Activated CD8-positive, alpha-beta T cell treated with anti-CD3 and anti-CD28 coated beads for 36 hours (primary cell): ENCODE results near the gene EMC1. TPM values are rescaled to one million over a fixed set of nuclear protein-coding genes. Genes with fewer than 3 reads are reported as not detected.

Experiments
- ATAC-seq: fragments of 200-7000 bp; cut with Tn5 transposase; one replicate; pipeline ENCODE4 v1.10.0; 2021; ENCODE audit warnings: mild to moderate bottlenecking, moderate library complexity
- CTCF ChIA-PET: fragments of 350-600 bp; sonication (Branson Sonifier 250); formaldehyde crosslinking; loops from one replicate; lab custom pipeline; 2021; ENCODE audit warnings: antibody characterized with exemption; lab: Charles Lee
- POLR2A ChIA-PET: fragments of 350-600 bp; sonication (Branson Sonifier 250); formaldehyde crosslinking; loops from one replicate; lab custom pipeline; 2021; ENCODE audit warnings: antibody characterized with exemption; lab: Charles Lee
- DNase-seq: peaks from one replicate; pipeline ENCODE4 v3.0.0-alpha.2; 2020
- H3K27ac Mint-ChIP-seq: one replicate; pipeline ENCODE4 v1.8.0; 2021; ENCODE audit warnings: mild to moderate bottlenecking, mixed read lengths
- H3K27me3 Mint-ChIP-seq: one replicate; pipeline ENCODE4 v1.8.0; 2021; ENCODE audit warnings: mixed read lengths
- H3K36me3 Mint-ChIP-seq: one replicate; pipeline ENCODE4 v1.8.0; 2021; ENCODE audit warnings: low read depth, mixed read lengths
- H3K4me1 Mint-ChIP-seq: one replicate; pipeline ENCODE4 v1.8.0; 2021; ENCODE audit warnings: low read depth, mixed read lengths
- H3K4me3 Mint-ChIP-seq: one replicate; pipeline ENCODE4 v1.8.0; 2021; ENCODE audit warnings: mild to moderate bottlenecking, moderate library complexity, mixed read lengths
- H3K9me3 Mint-ChIP-seq: one replicate; pipeline ENCODE4 v1.8.0; 2021; ENCODE audit warnings: mixed read lengths
- CTCF ChIP-seq: fragments of 200-600 bp; IDR thresholded peaks from one replicate; pipeline ENCODE4 v1.8.0; 2022; ENCODE audit warnings: antibody characterized with exemption, mild to moderate bottlenecking
- intact Hi-C: fragments of 100-400 bp; cut with micrococcal nuclease; formaldehyde crosslinking; loops from one replicate; pipeline ENCODE4 v1.10.0; 2022
- total RNA-seq, 2 experiments: library from RNA; stranded (reverse); gene quantifications; one replicate each; pipeline ENCODE4 v1.2.3, GENCODE V29; 2021

The EMC1 gene
- total RNA-seq, 2 experiments from 2014 or later, result 38.3 to 39.5 TPM

- H3K4me3 Mint-ChIP-seq, result peak overlapping the region; percentile 93
- ATAC-seq (no peak), DNase-seq (no peak)
- peaks cover 69% of the 10 kb centered on the region for H3K4me1 Mint-ChIP-seq
- H3K9me3 Mint-ChIP-seq, result no peaks in the 10 kb centered on the region
- peaks cover 50% of the 10 kb centered on the region for H3K36me3 Mint-ChIP-seq
- no peak for TF ChIP-seq CTCF
- intact Hi-C loops, result no loop called here
- ChIA-PET POLR2A (interaction anchor here (0.6 to 7.7 kb wide), 16 partner anchors 9 to 410 kb away, joined by 3 to 54 read pairs (median 4); partner anchors contain the start of genes EMC1 and MRTO4), CTCF (interaction anchor here (0.8 to 1.5 kb wide), 4 partner anchors 8 to 39 kb away, joined by 3 to 4 read pairs (median 3); no protein-coding TSS in a partner anchor)
- peak overlapping the region; percentile 96 for H3K27ac Mint-ChIP-seq
- H3K27me3 Mint-ChIP-seq, result no peaks in the 10 kb centered on the region
Measured at GRCh38 chr1:19208710-19209438, 42.5 kb downstream of the EMC1 start.

GRCh38 chr1:19206947-19207346, 44.4 kb downstream of the EMC1 start:
- H3K4me1 Mint-ChIP-seq, result peaks cover 67% of the 10 kb centered on the region
- H3K36me3 Mint-ChIP-seq, result peaks cover 46% of the 10 kb centered on the region
- H3K4me3 Mint-ChIP-seq, result peak overlapping the region; percentile 4
- no peak for ATAC-seq
- intact Hi-C loops, result no loop called here
- peak overlapping the region; percentile 0 for H3K27ac Mint-ChIP-seq
- POLR2A ChIA-PET, result interaction anchor here (1.1 to 7.7 kb wide), 7 partner anchors 9 to 278 kb away, joined by 3 to 54 read pairs (median 3); partner anchors contain the start of genes EMC1 and MRTO4
- CTCF ChIA-PET, result no interaction called here
- H3K27me3 Mint-ChIP-seq, result no peaks in the 10 kb centered on the region
- no peaks in the 10 kb centered on the region for H3K9me3 Mint-ChIP-seq
- TF ChIP-seq CTCF, result no peak
- DNase-seq, result no peak

- DNase-seq (no peak), ATAC-seq (no peak)
- ChIA-PET CTCF (interaction anchor here (1.3 kb wide), 1 partner anchor 33 kb away, joined by 3 read pairs; no protein-coding TSS in a partner anchor), POLR2A (interaction anchor here (0.9 to 7.7 kb wide), 4 partner anchors 14 to 81 kb away, joined by 3 to 54 read pairs (median 4); partner anchors contain the start of genes EMC1 and MRTO4)
- no peaks in the 10 kb centered on the region for H3K9me3 Mint-ChIP-seq
- no peaks in the 10 kb centered on the region for H3K27me3 Mint-ChIP-seq
- H3K36me3 Mint-ChIP-seq, result peaks cover 43% of the 10 kb centered on the region
- H3K27ac Mint-ChIP-seq, result peak overlapping the region; percentile 44
- no peak for TF ChIP-seq CTCF
- intact Hi-C loops, result no loop called here
- peaks cover 64% of the 10 kb centered on the region for H3K4me1 Mint-ChIP-seq
- H3K4me3 Mint-ChIP-seq, result no peak overlapping the region
Measured at GRCh38 chr1:19205845-19206244, 45.5 kb downstream of the EMC1 start.

GRCh38 chr1:19205403-19205802, 45.9 kb downstream of the EMC1 start:
- DNase-seq, result no peak
- ATAC-seq, result no peak
- POLR2A ChIA-PET, result interaction anchor here (1.1 to 7.7 kb wide), 5 partner anchors 15 to 81 kb away, joined by 3 to 54 read pairs (median 3); partner anchors contain the start of genes EMC1 and MRTO4
- H3K4me3 Mint-ChIP-seq, result no peak overlapping the region
- H3K36me3 Mint-ChIP-seq, result peaks cover 41% of the 10 kb centered on the region
- H3K27me3 Mint-ChIP-seq, result no peaks in the 10 kb centered on the region
- H3K27ac Mint-ChIP-seq, result peak overlapping the region; percentile 44
- peaks cover 64% of the 10 kb centered on the region for H3K4me1 Mint-ChIP-seq
- intact Hi-C loops, result no loop called here
- CTCF ChIA-PET, result interaction anchor here (1.3 to 1.4 kb wide), 2 partner anchors 33 to 110 kb away, joined by 3 read pairs; no protein-coding TSS in a partner anchor
- no peaks in the 10 kb centered on the region for H3K9me3 Mint-ChIP-seq
- no peak for TF ChIP-seq CTCF
